Measurements from ENCODE around the gene RACK1.

- no peak for TF ChIP-seq CTCF (IDR thresholded peaks at IDR 0.05; ENCODE audit: insufficient read depth, low read length, poor library complexity, severe bottlenecking)
- no peak for TF ChIP-seq EZH2phosphoT487 (conservative IDR thresholded peaks at IDR 0.05; ENCODE audit: low read length)
These were observed 37.6 kb upstream of the RACK1 start for GRCh38 chr5:181281077-181281983.
